ENCODE data around the gene MMRN1.
A peak's percentile ranks its signal among the peaks of the same experiment; 100 is the strongest.

MMRN1 gene

GRCh38 chr4:89894649-89895550, at the start of gene MMRN1:
Gene MMRN1, plus strand, starts transcription at chr4:89894854. Its CDS starts 118 bp downstream, at chr4:89894972.
- DNase-seq: peak; percentile 66 to 68 (median 66)

GRCh38 chr4:89847571-89848325, 46.9 kb upstream of the MMRN1 start:
- no peak for DNase-seq

- peak; percentile 10 to 26 (median 21) for DNase-seq
Observed at GRCh38 chr4:89855236-89855635, 39.4 kb upstream of the MMRN1 start.

GRCh38 chr4:89860971-89861370, 33.7 kb upstream of the MMRN1 start:
- DNase-seq: no peak

GRCh38 chr4:89863533-89863932, 31.1 kb upstream of the MMRN1 start:
- no peak for DNase-seq

- DNase-seq: no peak
Observed at GRCh38 chr4:89868276-89868675, 26.4 kb upstream of the MMRN1 start.

- peak; percentile 6 to 46 (median 27) for DNase-seq
Observed at GRCh38 chr4:89868999-89869589, 25.6 kb upstream of the MMRN1 start.

GRCh38 chr4:89871211-89871610, 23.4 kb upstream of the MMRN1 start:
- no peak for DNase-seq

- no peak for DNase-seq
Observed at GRCh38 chr4:89876548-89876947, 18.1 kb upstream of the MMRN1 start.

GRCh38 chr4:89878611-89879010, 16.0 kb upstream of the MMRN1 start:
- DNase-seq: peak in 1 of 3 donors; percentile 13

- no peak for DNase-seq
Observed at GRCh38 chr4:89879215-89879614, 15.4 kb upstream of the MMRN1 start.

- DNase-seq: peak; percentile 75 to 83 (median 82)
Observed at GRCh38 chr4:89889289-89889688, 5.4 kb upstream of the MMRN1 start.

GRCh38 chr4:89897867-89898266, 3.2 kb downstream of the MMRN1 start:
- DNase-seq: no peak

- DNase-seq: no peak
Observed at GRCh38 chr4:89898304-89898716, 3.7 kb downstream of the MMRN1 start.

- no peak for DNase-seq
Observed at GRCh38 chr4:89899152-89899551, 4.5 kb downstream of the MMRN1 start.

GRCh38 chr4:89899854-89900253, 5.2 kb downstream of the MMRN1 start:
- no peak for DNase-seq

- DNase-seq: peak; percentile 73 to 82 (median 75)
Observed at GRCh38 chr4:89901808-89902431, 7.3 kb downstream of the MMRN1 start.

- DNase-seq: no peak
Observed at GRCh38 chr4:89904524-89904923, 9.9 kb downstream of the MMRN1 start.

- no peak for DNase-seq
Observed at GRCh38 chr4:89906316-89906715, 11.7 kb downstream of the MMRN1 start.

- no peak for DNase-seq
Observed at GRCh38 chr4:89906777-89907521, 12.3 kb downstream of the MMRN1 start.

GRCh38 chr4:89909889-89910288, 15.2 kb downstream of the MMRN1 start:
- no peak for DNase-seq

- DNase-seq: no peak
Observed at GRCh38 chr4:89913623-89914022, 19.0 kb downstream of the MMRN1 start.

All from suppressor macrophage treated with lipopolysaccharide for 1 hour (primary cell).